ENCODE measurements around the gene IFNGR2.

DNA sequence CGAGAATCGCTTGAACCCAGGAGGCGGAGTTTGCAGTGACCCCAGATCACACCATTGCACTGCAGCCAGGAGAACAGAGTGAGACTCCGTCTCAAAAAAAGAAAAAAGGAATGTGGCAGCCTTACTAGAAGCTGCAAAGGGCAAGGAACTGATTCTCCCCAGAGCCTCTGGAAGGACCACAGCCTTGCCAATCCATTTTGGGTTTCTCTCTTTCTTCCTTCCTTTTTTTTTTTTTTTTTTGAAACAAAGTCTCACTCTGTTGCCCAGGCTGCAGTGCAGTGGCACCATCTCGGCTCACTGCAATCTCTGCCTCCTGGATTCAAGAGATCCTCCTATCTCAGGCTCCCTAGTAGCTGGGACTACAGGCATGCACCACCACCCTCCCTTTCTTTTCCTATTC, 9.9 kb upstream of the IFNGR2 start:
- TF ChIP-seq, protein P1, sequence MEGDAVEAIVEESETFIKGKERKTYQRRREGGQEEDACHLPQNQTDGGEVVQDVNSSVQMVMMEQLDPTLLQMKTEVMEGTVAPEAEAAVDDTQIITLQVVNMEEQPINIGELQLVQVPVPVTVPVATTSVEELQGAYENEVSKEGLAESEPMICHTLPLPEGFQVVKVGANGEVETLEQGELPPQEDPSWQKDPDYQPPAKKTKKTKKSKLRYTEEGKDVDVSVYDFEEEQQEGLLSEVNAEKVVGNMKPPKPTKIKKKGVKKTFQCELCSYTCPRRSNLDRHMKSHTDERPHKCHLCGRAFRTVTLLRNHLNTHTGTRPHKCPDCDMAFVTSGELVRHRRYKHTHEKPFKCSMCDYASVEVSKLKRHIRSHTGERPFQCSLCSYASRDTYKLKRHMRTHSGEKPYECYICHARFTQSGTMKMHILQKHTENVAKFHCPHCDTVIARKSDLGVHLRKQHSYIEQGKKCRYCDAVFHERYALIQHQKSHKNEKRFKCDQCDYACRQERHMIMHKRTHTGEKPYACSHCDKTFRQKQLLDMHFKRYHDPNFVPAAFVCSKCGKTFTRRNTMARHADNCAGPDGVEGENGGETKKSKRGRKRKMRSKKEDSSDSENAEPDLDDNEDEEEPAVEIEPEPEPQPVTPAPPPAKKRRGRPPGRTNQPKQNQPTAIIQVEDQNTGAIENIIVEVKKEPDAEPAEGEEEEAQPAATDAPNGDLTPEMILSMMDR (IDR thresholded peaks at IDR 0.05; ENCODE audit: extremely low read depth in 1 of 2, insufficient read depth in 1 of 2, low read depth in 1 of 2, low read length in 2 of 2), result no peak
- TF ChIP-seq POLR2AphosphoS5 (IDR thresholded peaks at IDR 0.05; ENCODE audit: insufficient read depth, low read depth, low read length) (no peak), MYC (IDR thresholded peaks at IDR 0.05; ENCODE audit: low read depth, low read length) (no peak), JUN (IDR thresholded peaks at IDR 0.05; ENCODE audit: borderline replicate concordance, insufficient read depth, insufficient read length, low read depth) (no peak), EZH2 (IDR thresholded peaks at IDR 0.05; ENCODE audit: borderline replicate concordance, low read depth, low read length, severe bottlenecking) (no peak), POLR2A (IDR thresholded peaks at IDR 0.05; ENCODE audit: low read depth, low read length) (no peak), GATA2 (IDR thresholded peaks at IDR 0.05; ENCODE audit: insufficient read depth, insufficient read length, low read depth, low read length) (no peak), FOS (IDR thresholded peaks at IDR 0.05; ENCODE audit: borderline replicate concordance, insufficient read depth, low read length) (no peak)
- TF ChIP-seq, protein P2, sequence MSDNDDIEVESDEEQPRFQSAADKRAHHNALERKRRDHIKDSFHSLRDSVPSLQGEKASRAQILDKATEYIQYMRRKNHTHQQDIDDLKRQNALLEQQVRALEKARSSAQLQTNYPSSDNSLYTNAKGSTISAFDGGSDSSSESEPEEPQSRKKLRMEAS (IDR thresholded peaks at IDR 0.05; ENCODE audit: insufficient read depth, insufficient read length), result no peak

All from endothelial cell of umbilical vein (primary cell).